BLaER1 (cell line): Measurements from ENCODE around the gene COLEC11.

ENCODE experiments used
- H3K27ac ChIP-seq: shearing (Covaris generic); formaldehyde crosslinking; 2 replicates; pipeline ENCODE4 v1.8.1; 2022
- H3K27me3 ChIP-seq: shearing (Covaris generic); formaldehyde crosslinking; 2 replicates; pipeline ENCODE4 v1.8.1; 2022
- H3K36me3 ChIP-seq: shearing (Covaris generic); formaldehyde crosslinking; 2 replicates; pipeline ENCODE4 v1.8.1; 2022
- H3K4me1 ChIP-seq: shearing (Covaris generic); formaldehyde crosslinking; 2 replicates; pipeline ENCODE4 v1.8.1; 2022
- H3K4me2 ChIP-seq: shearing (Covaris generic); formaldehyde crosslinking; 2 replicates; pipeline ENCODE4 v1.8.1; 2022
- H3K4me3 ChIP-seq: shearing (Covaris generic); formaldehyde crosslinking; 2 replicates; pipeline ENCODE4 v1.8.1; 2022
- H3K9ac ChIP-seq: shearing (Covaris generic); formaldehyde crosslinking; 2 replicates; pipeline ENCODE4 v1.8.1; 2022
- H3K9me3 ChIP-seq: shearing (Covaris generic); formaldehyde crosslinking; 2 replicates; pipeline ENCODE4 v1.8.1; 2022
- H4K20me1 ChIP-seq: shearing (Covaris generic); formaldehyde crosslinking; 2 replicates; pipeline ENCODE4 v1.8.1; 2022
- Cebpa-rat ChIP-seq: shearing (Covaris generic); IDR thresholded peaks from 2 replicates; pipeline ENCODE4 v1.8.1; 2022

COLEC11 gene

GRCh38 chr2:3637311-3637675 is 42.4 kb downstream of the COLEC11 start:
- no peak for TF ChIP-seq Cebpa-rat

GRCh38 chr2:3637692-3638455 is 43.0 kb downstream of the COLEC11 start:
- no peak overlapping the region for H3K27ac ChIP-seq
- no peak overlapping the region for H3K9ac ChIP-seq
- H4K20me1 ChIP-seq, result no peaks in the 10 kb centered on the region
- no peaks in the 10 kb centered on the region for H3K9me3 ChIP-seq
- no peaks in the 10 kb centered on the region for H3K4me1 ChIP-seq
- no peak overlapping the region for H3K4me3 ChIP-seq
- no peaks in the 10 kb centered on the region for H3K27me3 ChIP-seq
- no peak overlapping the region for H3K4me2 ChIP-seq
- no peaks in the 10 kb centered on the region for H3K36me3 ChIP-seq
- no peak for TF ChIP-seq Cebpa-rat

More at GRCh38 chr2:3637311-3637675, 42.4 kb downstream of the COLEC11 start:
- Histone ChIP-seq H4K20me1 (no peaks in the 10 kb centered on the region), H3K27ac (no peak overlapping the region), H3K4me2 (no peak overlapping the region), H3K27me3 (no peaks in the 10 kb centered on the region), H3K36me3 (no peaks in the 10 kb centered on the region), H3K9me3 (no peaks in the 10 kb centered on the region), H3K4me3 (no peak overlapping the region), H3K9ac (no peak overlapping the region), H3K4me1 (no peaks in the 10 kb centered on the region)

GRCh38 chr2:3638456-3638810 is 43.5 kb downstream of the COLEC11 start:
- Histone ChIP-seq H3K27ac (no peak overlapping the region), H3K9me3 (no peaks in the 10 kb centered on the region), H3K4me1 (no peaks in the 10 kb centered on the region), H4K20me1 (no peaks in the 10 kb centered on the region), H3K36me3 (no peaks in the 10 kb centered on the region), H3K27me3 (no peaks in the 10 kb centered on the region), H3K9ac (no peak overlapping the region), H3K4me3 (no peak overlapping the region), H3K4me2 (no peak overlapping the region)
- TF ChIP-seq Cebpa-rat, result no peak

GRCh38 chr2:3639015-3639630 is 44.2 kb downstream of the COLEC11 start:
- Histone ChIP-seq H3K27me3 (no peaks in the 10 kb centered on the region), H3K9ac (no peak overlapping the region), H3K4me2 (no peak overlapping the region), H3K4me3 (no peak overlapping the region), H3K36me3 (no peaks in the 10 kb centered on the region), H3K27ac (no peak overlapping the region), H4K20me1 (no peaks in the 10 kb centered on the region), H3K9me3 (no peaks in the 10 kb centered on the region), H3K4me1 (no peaks in the 10 kb centered on the region)
- TF ChIP-seq Cebpa-rat, result no peak

- H3K4me3 ChIP-seq, result no peak overlapping the region
- no peak for TF ChIP-seq Cebpa-rat
- no peaks in the 10 kb centered on the region for H3K36me3 ChIP-seq
- no peaks in the 10 kb centered on the region for H3K9me3 ChIP-seq
- H3K9ac ChIP-seq, result no peak overlapping the region
- H3K4me1 ChIP-seq, result peaks cover under 1% of the 10 kb centered on the region; the same call in 1 of the 2 replicates
- no peaks in the 10 kb centered on the region for H4K20me1 ChIP-seq
- no peak overlapping the region for H3K27ac ChIP-seq
- no peaks in the 10 kb centered on the region for H3K27me3 ChIP-seq
- H3K4me2 ChIP-seq, result no peak overlapping the region
Measured at GRCh38 chr2:3639653-3640052, 44.7 kb downstream of the COLEC11 start.

- H3K4me3 ChIP-seq, result no peak overlapping the region
- H3K4me1 ChIP-seq, result peaks cover 16% of the 10 kb centered on the region
- H3K4me2 ChIP-seq, result no peak overlapping the region
- H4K20me1 ChIP-seq, result no peaks in the 10 kb centered on the region
- H3K27me3 ChIP-seq, result no peaks in the 10 kb centered on the region
- H3K27ac ChIP-seq, result no peak overlapping the region
- H3K9ac ChIP-seq, result no peak overlapping the region
- no peaks in the 10 kb centered on the region for H3K36me3 ChIP-seq
- no peaks in the 10 kb centered on the region for H3K9me3 ChIP-seq
- no peak for TF ChIP-seq Cebpa-rat
Measured at GRCh38 chr2:3641181-3641580, 46.3 kb downstream of the COLEC11 start.

GRCh38 chr2:3641841-3642421 is 47.0 kb downstream of the COLEC11 start:
- H3K9ac ChIP-seq, result no peak overlapping the region
- no peak overlapping the region for H3K4me3 ChIP-seq
- H3K36me3 ChIP-seq, result no peaks in the 10 kb centered on the region
- no peak for TF ChIP-seq Cebpa-rat
- peaks cover 23% of the 10 kb centered on the region for H3K4me1 ChIP-seq
- no peaks in the 10 kb centered on the region for H3K9me3 ChIP-seq
- no peaks in the 10 kb centered on the region for H3K27me3 ChIP-seq
- no peak overlapping the region for H3K27ac ChIP-seq
- no peak overlapping the region for H3K4me2 ChIP-seq
- no peaks in the 10 kb centered on the region for H4K20me1 ChIP-seq

- Histone ChIP-seq H4K20me1 (no peaks in the 10 kb centered on the region), H3K36me3 (no peaks in the 10 kb centered on the region), H3K9me3 (no peaks in the 10 kb centered on the region), H3K9ac (no peak overlapping the region), H3K27ac (no peak overlapping the region), H3K27me3 (no peaks in the 10 kb centered on the region), H3K4me3 (no peak overlapping the region), H3K4me1 (peaks cover 27% of the 10 kb centered on the region), H3K4me2 (no peak overlapping the region)
- TF ChIP-seq Cebpa-rat, result no peak
Measured at GRCh38 chr2:3642521-3643215, 47.8 kb downstream of the COLEC11 start.

GRCh38 chr2:3643371-3644245 is 48.7 kb downstream of the COLEC11 start:
- TF ChIP-seq Cebpa-rat, result no peak

More at GRCh38 chr2:3643371-3644245, 48.7 kb downstream of the COLEC11 start:
- H3K4me2 ChIP-seq, result no peak overlapping the region
- no peak overlapping the region for H3K4me3 ChIP-seq
- H4K20me1 ChIP-seq, result no peaks in the 10 kb centered on the region
- no peak overlapping the region for H3K27ac ChIP-seq
- H3K9ac ChIP-seq, result no peak overlapping the region
- no peaks in the 10 kb centered on the region for H3K9me3 ChIP-seq
- H3K36me3 ChIP-seq, result no peaks in the 10 kb centered on the region
- peaks cover 36% of the 10 kb centered on the region for H3K4me1 ChIP-seq
- H3K27me3 ChIP-seq, result no peaks in the 10 kb centered on the region
